NCI-H1105 treated with DMSO at 0.1 percent for 48 hours (cell line): ENCODE measurements around the gene GLRA3.
"Not testable (repeated sequence)": the region's sequence is repeated elsewhere in the genome, so short reads cannot be mapped to it uniquely, and the experiment has no call there.

Experiments
- DNase-seq: peaks from one replicate; lab custom pipeline; 2025; lab: John Stamatoyannopoulos, UW

The GLRA3 gene

DNA sequence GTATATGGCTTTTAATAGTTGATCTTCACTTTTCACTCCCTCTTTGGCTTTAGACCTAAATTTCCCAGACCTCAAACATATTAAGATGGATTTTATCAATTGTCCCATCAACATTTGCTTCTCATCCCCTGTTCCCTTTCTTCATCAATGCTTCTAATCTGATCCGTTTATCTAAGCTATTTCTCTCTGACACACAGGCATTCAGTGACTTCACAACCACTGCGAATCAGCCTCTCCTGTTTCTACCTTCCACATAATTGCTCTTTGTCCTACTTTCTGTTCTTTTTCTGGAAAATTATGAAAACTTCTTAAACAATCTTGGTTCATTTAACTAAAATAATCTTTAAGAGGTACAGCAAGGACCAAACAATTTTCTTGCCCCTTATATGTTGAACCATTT, 115.2 kb downstream of the GLRA3 start:
- DNase-seq: no peak

DNA sequence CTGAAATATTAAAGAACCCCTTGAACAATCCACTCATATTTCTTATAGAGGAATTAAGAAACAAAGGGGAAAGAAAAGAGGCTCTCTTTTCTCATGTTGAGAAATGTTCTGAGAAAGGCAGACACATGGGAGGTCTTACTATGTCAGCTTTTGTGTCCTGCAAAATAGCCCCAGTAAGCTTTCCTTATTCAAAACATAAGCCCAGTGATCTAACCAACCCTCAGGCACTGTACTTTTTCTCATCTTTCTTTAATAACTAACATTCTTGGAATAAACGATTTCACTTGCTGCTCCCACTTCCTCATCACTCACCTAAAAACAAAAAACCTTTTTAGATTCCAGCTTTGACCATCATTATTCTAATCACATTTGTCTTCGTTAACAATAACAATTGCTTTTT, 115.9 kb downstream of the GLRA3 start:
- DNase-seq: no peak

DNA sequence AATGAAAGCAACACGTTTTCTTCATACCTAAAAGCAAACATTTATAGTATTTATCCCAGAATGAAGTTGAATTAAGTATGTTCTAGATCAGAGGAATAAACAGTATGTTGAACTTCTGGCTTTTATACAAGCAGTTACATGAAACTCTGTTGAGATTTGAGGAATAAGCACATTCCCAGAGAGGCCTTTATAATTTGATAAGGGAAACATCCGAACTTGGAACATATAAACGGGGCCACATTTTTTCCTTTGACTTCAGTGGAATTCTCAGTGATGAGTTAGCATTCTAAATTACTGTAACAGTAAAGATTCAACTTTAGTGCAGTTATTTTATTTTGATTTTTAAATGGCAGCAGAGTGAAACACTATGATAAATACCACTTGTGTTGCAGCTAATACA, 119.5 kb downstream of the GLRA3 start:
- DNase-seq: no peak

DNA sequence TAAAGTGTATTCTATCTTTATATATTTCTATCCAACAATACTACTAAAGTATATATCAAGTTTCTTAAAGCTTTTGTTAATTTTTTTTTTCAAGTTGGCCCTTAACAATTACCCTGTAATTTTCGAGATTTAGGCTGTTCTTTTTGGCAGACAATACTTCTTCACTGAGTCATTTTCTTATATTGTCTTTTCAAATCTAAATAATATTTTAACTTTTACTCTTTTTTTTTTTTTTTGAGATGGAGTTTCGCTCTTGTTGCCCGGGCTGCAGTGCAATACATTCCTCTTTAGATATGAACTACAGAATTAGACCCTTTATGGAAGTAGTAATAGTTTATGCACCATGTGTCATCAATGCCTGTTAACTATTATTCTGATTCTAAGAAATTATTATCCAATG, 120.7 kb downstream of the GLRA3 start:
- no peak for DNase-seq

DNA sequence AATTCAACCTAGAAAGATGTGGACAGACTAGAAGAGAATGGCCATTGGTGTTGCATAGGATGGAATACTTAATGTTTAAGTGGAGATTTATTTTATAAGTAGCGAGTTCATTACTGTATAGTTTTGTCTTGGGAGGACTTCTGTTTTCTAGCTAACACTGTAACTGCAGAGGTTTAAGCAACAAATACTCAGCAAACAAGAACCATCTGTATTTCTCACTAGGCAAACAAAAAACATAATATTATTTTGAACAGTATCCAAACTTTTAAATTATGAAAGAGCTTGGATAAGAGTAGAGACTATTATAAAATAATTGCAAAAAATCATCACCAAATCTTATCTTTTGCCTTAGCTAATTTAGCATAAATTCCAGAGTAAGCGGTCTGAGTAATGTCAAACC, 121.1 kb downstream of the GLRA3 start:
- DNase-seq: no peak

DNA sequence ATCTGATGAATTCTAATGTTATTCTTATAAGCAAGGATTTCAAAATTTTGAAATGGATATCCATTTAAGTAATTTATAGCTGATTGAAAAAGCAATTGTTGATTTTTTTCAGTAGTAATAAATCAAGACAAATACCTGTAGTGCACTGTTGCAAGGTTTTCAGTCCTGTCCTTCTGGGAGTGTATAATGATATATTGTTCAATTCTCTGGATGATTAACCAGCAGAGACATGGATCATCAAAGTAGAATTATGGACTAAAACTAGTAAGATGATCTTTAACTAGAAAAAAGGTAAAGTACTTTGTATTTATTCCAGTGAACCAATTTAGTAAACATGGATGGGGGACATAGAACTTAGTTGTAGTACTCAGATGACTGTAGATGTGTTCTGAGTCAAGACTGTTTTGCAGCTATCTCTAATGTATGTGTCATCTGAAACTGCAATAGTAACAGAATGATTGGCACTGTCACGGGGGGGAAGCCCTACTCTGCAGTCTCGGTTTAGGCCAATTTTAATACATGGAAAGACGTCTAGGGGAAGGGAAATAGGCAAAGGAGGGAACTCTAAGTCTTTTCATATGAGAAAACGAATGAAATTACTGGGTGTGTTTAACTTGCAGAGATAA, 121.9 kb downstream of the GLRA3 start:
- DNase-seq: no peak

DNA sequence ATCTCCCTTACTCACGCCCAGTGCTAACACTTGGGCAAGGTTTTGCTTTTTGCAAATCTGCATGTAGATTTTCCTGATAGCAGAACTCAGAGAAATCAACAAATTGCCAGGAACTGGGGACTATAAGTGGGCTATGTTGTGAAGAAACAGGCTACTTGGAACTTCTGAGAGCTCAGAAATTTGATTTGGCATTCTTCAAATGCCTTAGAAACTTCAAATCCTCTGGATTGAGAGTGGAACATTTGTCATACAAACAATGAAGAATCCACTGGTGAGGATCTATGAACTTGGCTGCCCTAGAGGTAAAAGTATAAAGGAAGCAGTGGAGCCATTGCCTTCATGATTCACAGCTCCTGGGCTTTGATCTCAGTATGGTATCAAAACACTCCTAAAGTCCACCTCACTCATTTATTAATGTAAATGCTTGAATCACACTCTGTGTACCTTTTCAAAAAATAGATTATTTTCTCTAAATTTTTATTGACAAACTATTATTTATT, 126.0 kb downstream of the GLRA3 start:
- DNase-seq: no peak

DNA sequence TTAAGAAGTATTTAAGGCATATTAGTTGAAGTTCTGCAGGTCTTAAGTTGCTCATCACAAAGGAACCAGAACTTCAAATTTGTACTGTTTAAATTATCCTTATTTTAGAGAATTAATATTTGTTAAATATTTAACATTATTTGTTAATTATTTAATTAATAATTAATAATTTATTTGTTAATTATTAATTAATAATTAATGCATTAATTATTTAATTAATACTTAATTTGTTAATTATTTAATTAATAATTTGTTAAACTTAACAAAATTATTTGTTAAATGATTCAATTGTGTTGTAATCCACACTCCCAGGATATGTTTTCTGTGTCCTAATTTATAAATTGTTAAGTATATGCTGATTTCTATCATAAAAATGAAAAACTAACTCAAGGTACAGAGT, 129.4 kb downstream of the GLRA3 start:
- no peak for DNase-seq

DNA sequence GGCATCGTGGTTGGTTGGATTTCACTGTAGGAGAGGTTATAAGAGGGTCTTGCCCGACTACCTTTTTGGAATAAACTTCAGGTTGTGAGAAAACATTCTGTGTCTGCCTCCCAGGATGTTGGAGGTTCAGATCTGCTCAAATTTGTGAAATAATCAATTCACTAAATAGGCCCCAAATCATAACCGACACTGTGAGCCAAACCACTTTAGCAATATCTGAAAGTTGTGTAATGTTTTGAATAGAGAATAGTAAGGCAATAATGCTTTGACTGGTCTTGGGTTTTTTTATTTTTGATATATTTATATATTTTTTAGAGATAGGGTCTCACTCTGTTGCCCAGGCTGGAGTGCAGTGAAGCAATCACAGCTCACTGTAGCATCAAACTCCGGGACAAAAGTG, 131.2 kb downstream of the GLRA3 start:
- no peak for DNase-seq

DNA sequence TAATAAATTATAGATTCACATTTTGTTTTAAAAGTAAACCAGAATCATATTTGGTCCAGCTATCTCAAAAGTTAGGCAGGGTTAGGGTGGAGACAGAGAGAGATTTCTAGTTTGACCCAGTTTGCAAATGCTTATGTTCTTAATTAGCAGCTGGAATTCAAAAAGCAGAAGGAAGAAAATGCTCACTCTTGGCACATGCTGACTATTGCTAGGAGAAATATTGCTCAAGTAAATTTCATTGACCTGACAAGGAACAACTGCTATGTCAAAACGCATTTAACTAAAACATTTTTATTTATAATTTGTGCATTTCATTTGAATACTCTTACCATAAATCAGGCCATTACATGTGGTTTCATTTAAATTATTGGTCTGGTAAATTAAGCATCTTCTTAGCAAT, 131.8 kb downstream of the GLRA3 start:
- no peak for DNase-seq

DNA sequence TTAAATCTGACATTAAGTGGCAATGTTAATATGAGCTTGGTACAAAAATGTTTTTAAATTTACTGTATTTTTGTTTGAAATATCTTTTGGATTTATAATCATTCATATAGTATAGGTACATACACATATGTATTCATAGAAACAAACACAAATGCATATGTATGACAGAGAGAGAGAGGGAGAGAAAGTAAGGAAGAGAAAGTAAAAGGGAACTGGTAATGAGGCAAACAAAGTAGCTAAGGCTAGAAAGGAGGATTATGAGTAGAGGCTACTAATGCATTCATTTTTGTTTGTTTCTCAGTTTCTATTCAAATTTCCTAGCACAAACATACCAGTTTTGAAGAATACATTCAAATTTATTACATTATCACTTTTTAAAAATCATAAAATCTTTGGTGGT, 132.4 kb downstream of the GLRA3 start:
- DNase-seq: no peak

DNA sequence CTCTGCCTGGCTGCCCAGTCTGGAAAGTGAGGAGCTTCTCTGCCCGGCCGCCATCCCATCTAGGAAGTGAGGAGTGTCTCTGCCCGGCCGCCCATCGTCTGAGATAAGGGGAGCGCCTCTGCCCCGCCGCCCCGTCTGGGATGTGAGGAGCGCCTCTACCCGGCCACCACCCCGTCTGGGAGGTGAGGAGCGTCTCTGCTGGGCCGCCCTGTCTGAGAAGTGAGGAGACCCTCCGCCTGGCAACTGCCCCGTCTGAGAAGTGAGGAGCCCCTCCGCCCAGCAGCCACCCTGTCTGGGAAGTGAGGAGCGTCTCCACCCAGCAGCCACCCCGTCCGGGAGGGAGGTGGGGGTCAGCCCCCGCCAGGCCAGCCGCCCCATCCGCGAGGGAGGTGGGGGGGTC, 137.2 kb downstream of the GLRA3 start:
- not testable (repeated sequence) for DNase-seq

DNA sequence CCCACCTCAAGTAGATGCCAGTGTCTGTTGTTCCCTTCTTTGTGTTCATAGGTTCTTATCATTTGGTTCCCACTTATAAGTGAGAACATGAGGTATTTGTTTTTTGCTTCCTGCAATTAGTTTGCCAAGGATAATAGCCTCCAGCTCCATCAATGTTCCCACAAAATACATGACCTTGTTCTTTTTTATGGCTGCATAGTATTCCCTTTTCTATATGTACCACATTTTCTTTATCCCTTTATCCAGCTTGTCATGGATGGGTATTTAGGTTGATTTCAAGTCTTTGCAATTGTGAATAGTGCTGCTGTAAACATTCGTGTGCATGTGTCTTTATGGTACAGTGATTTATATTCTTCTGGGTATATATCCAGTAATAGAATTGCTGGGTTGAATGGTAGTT, 138.4 kb downstream of the GLRA3 start:
- DNase-seq: no peak

DNA sequence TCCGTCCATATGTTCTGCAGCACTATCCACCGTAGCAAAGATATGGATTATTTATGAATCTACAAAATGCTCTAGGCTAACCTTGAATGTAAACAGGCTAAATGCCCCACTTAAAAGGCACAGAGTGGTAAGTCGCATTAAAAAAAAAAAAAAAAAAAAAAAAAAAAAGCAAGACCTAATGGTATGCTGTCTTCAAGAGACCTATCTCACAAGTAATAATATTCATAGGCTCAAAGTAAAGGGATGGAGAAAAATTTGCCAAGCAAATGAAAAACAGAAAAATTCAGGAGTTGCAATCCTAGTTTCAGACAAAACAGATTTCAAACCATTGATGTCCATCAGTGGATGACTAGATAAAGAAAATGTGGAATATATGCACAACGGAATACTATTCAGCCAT, 139.4 kb downstream of the GLRA3 start:
- no peak for DNase-seq

DNA sequence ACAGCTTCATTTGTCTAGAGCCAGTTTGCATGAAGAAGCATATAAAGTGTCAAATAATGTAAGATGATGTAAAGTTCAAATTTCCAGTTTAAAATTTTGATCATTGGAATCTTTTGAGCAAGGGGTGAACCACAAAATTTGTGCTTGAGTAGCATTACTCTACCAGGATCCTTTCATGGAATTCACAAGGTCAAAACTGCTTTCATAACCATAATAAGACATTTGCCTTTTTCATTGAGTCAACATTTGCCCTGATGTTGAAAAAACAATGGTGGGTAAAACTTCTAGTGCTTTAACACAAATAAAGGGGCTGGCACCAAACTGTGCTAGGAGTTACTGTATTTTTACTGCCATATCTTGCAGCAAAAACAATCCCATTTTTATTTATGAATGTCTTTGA, 142.2 kb downstream of the GLRA3 start:
- DNase-seq: no peak

DNA sequence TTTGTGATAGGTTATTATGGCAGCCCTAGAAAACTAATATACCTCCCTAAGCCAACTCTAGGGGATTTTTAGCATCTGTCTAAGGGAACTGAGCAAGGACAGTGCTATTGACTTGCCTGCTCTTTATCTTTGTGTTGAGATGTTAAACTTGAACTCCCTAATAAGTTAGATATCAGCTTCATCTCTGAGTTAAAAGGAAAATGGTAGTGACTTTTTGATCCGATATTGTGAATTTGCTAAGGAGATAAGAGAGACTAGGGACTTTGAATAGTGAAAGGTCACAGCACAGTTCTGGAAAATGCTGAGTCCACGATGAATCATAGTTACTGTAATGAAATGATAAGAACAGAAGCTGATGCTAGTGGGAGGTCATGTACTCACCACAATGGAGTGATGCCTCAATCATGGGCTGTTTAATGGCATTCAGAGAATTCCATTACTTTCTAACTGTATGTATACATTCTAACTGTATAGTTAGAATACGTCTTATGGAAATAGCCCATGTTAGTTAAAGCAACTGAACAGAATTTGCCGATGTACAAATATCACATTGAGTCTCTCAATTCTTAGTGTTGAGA, 147.2 kb downstream of the GLRA3 start:
- DNase-seq: no peak

DNA sequence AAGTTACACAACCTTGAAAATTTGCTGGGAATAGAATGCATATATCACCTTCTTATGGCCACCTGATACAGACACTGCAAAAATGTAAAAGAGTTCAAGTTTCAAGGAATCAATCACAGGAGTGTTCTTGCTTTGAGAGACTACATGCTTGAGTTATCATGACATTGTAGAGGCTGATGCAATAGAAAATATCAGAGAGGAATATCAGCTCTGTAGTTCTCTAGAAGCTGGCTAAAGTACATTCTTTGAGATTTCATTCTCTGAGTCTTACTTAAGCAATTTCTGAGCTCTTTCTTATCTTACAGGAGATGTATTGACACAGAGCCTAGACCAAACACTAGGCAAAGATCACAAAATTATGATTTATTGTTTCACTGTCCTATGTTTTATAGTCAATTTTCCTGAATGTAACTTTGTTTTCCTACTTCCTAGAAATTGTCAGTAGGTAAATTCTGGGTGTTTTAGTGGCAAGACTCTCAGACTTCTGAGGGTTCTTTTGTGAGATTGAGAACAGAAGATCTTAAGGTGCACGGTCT, 154.7 kb downstream of the GLRA3 start:
- no peak for DNase-seq

DNA sequence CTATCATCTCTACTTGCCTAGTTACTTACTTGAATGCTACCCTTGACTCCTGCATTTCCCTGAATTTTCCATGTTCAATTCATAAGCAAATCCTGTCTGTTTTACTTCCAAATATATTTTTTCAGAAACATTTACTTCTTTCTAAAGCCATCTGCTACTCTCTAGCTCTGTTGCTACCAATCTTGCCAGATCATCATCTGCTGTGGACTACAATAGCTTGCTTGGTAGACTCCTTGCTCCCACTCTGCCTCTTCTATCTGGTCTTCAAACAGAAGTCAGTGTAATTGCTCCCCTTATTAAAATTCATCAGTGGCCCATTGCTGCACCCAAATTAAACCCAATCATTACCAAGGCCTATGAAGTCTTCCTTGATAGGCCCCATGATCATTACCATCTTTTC, 155.2 kb downstream of the GLRA3 start:
- DNase-seq: no peak

DNA sequence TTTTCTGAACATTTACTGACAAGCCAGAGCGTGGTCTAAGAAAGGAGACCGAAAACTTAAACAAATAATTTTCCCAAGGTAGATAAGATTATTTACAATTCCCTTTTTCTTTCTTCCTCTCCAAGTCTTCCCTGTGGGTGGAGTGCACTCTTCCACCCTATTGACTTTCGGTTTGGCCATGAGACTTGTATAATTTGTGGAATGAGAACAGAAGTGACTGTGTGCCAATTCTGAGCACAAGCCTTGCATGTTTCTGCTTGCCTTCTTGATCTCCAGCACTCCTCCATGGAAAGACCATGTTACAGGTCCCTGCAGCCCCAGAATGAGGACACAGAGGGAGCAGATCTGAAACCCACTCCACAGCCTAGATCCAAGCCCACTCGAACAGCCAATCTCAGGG, 156.8 kb downstream of the GLRA3 start:
- DNase-seq: no peak

DNA sequence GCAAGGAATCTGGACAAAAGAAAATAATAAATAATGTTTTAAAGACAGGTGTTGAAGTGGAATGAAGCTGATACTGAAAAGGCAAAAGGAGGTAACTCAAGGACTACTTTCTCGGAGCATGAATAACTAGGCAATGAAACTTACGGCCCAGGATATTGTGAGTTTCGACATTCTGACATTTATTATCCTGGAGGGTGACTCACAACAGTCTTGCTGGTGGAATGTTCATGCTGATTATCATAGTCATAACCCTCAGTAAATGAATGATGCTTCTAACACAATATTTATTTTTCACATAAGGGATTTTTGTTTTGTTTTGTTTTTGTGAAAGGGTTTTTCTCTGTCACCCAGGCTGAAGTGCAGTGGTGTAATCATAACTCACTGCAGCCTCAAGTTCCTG, 159.8 kb downstream of the GLRA3 start:
- DNase-seq: no peak

DNA sequence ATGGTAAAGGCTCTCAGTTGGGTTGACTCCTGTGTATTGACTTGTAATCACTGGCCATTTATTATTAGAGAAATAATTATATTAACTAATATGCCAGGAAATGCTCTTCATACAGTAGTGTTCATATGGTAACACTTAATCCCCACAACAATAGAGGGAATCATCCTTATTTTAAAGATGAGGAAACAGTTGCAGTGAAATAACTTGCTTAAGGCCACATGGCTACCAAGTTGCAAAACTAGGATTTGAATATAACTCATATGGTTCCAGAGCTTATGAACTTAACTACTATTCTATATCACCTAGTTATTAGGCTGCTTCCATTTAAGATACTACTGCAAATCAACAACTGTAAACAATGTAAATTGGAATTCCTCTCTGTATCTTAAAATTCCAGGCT, 163.2 kb downstream of the GLRA3 start:
- DNase-seq: no peak

DNA sequence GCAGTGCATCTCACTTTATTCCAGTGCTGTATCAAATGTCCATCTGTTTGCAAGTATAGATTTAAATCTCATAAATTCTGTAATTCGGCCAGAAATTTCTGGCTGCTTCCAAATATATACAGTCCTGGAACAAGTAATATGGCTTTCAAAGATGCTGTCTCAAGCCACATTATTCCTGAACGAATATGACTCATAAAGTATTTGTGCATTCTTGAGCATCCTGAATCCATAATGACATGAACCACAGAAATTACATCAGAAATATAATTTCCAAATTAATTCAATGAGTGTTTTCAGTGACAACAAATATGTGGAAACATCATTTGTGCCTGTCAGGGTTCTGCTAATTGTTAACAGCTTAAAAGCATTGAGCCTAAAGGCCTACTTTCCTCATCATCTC, 165.8 kb downstream of the GLRA3 start:
- DNase-seq: no peak

DNA sequence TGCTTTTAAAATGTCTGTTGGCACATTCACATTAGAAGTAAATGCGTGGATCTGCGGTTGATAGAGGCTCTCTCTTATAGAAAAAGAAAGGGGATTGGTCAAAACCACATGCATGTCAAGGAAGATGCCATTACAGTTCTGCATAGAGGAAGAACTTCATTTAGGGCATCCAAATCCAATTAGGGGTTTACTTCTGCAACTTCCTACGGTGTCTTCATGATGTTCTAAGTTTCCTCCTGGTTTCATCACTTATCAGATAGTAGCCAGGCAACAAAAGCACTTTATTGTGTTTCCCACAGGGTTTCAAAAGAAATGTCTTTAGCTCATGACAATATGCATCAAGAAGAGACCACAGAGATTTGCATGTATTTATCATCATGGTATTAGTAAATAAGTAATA, 170.8 kb downstream of the GLRA3 start:
- no peak for DNase-seq

DNA sequence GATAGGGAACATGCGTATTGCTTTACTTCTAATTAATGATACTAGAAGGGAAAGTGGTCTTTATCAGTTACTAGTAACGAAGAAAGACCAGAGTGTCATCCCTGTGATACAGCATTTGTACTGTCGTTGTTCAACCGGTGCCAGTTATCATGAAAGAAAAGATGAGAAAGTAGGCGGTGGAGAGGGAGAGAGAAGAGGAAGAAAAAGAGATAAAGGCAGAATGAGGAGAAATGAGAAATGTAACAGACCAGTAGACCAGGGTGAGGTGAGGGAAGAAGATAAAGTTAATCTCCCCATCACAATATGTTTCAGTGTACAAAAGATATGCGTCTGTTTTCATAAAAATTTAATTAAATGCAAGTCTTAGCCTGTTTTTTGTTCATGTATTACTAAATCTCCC, 171.6 kb downstream of the GLRA3 start:
- no peak for DNase-seq
